HG03103 (cell line): ENCODE measurements around the gene NCOA6.
"Not testable (repeated sequence)": the region's sequence is repeated elsewhere in the genome, so short reads cannot be mapped to it uniquely, and the experiment has no call there.

Experiments used
- ATAC-seq: cut with Tn5 transposase; IDR thresholded peaks from one replicate; pipeline ENCODE4 v1.9.1; 2021; ENCODE audit warnings: low read depth; ENCODE audit not compliant: unreplicated experiment

The NCOA6 gene

GRCh38 chr20:34831936-34832335 is 6.5 kb upstream of the NCOA6 start:
- ATAC-seq: no peak

- ATAC-seq: no peak
Measured at GRCh38 chr20:34829191-34829590, 3.7 kb upstream of the NCOA6 start.

- ATAC-seq: peak; percentile 56
Measured at GRCh38 chr20:34824806-34825529, 483 bp downstream of the NCOA6 start.

GRCh38 chr20:34824452-34824805 is 1.0 kb downstream of the NCOA6 start:
- ATAC-seq: peak; percentile 43

- ATAC-seq: no peak
Measured at GRCh38 chr20:34824026-34824425, 1.4 kb downstream of the NCOA6 start.

GRCh38 chr20:34820805-34821578 is 4.5 kb downstream of the NCOA6 start:
- ATAC-seq: no peak

- no peak for ATAC-seq
Measured at GRCh38 chr20:34817801-34818200, 7.7 kb downstream of the NCOA6 start.

GRCh38 chr20:34817072-34817471 is 8.4 kb downstream of the NCOA6 start:
- no peak for ATAC-seq

- no peak for ATAC-seq
Measured at GRCh38 chr20:34815636-34816035, 9.8 kb downstream of the NCOA6 start.

- no peak for ATAC-seq
Measured at GRCh38 chr20:34808583-34808982, 16.9 kb downstream of the NCOA6 start.

- ATAC-seq: not testable (repeated sequence)
Measured at GRCh38 chr20:34807944-34808465, 17.4 kb downstream of the NCOA6 start.

- ATAC-seq: no peak
Measured at GRCh38 chr20:34806255-34806654, 19.2 kb downstream of the NCOA6 start.

- no peak for ATAC-seq
Measured at GRCh38 chr20:34798871-34799270, 26.6 kb downstream of the NCOA6 start.

- ATAC-seq: no peak
Measured at GRCh38 chr20:34798328-34798727, 27.1 kb downstream of the NCOA6 start.

- no peak for ATAC-seq
Measured at GRCh38 chr20:34797012-34797995, 28.1 kb downstream of the NCOA6 start.

- ATAC-seq: no peak
Measured at GRCh38 chr20:34794006-34794585, 31.4 kb downstream of the NCOA6 start.

- ATAC-seq: no peak
Measured at GRCh38 chr20:34792687-34793363, 32.6 kb downstream of the NCOA6 start.

GRCh38 chr20:34791289-34792020 is 34.0 kb downstream of the NCOA6 start:
- no peak for ATAC-seq

- ATAC-seq: no peak
Measured at GRCh38 chr20:34781220-34781619, 44.2 kb downstream of the NCOA6 start.
